ENCODE data around the gene DDIT4.
"Not testable (repeated sequence)": the region's sequence is repeated elsewhere in the genome, so short reads cannot be mapped to it uniquely, and the experiment has no call there.

Gene DDIT4

GRCh38 chr10:72268475-72269200 lies 5.1 kb upstream of the DDIT4 start:
- DNase-seq = not testable (repeated sequence)

- no peak for DNase-seq
Observed at GRCh38 chr10:72270607-72271281, 3.0 kb upstream of the DDIT4 start.

GRCh38 chr10:72272689-72273409 lies 875 bp upstream of the DDIT4 start:
- peak; percentile 90 for DNase-seq

GRCh38 chr10:72274213-72274729 lies 547 bp downstream of the DDIT4 start:
- DNase-seq = no peak

GRCh38 chr10:72274730-72275350 lies 1.1 kb downstream of the DDIT4 start:
- peak; percentile 83 for DNase-seq

GRCh38 chr10:72275351-72276012 lies 1.8 kb downstream of the DDIT4 start:
- no peak for DNase-seq

GRCh38 chr10:72276013-72276387 lies 2.3 kb downstream of the DDIT4 start:
- DNase-seq = no peak

- no peak for DNase-seq
Observed at GRCh38 chr10:72276421-72277339, 3.0 kb downstream of the DDIT4 start.

- no peak for DNase-seq
Observed at GRCh38 chr10:72277340-72277995, 3.7 kb downstream of the DDIT4 start.

- no peak for DNase-seq
Observed at GRCh38 chr10:72277996-72278667, 4.4 kb downstream of the DDIT4 start.

- no peak for DNase-seq
Observed at GRCh38 chr10:72278668-72279393, 5.1 kb downstream of the DDIT4 start.

GRCh38 chr10:72279587-72279986 lies 5.9 kb downstream of the DDIT4 start:
- DNase-seq = not testable (repeated sequence)

- DNase-seq = no peak
Observed at GRCh38 chr10:72283131-72283530, 9.4 kb downstream of the DDIT4 start.

GRCh38 chr10:72285972-72286521 lies 12.3 kb downstream of the DDIT4 start:
- DNase-seq = no peak

GRCh38 chr10:72291019-72291532 lies 17.4 kb downstream of the DDIT4 start:
- DNase-seq = no peak

- no peak for DNase-seq
Observed at GRCh38 chr10:72292223-72292691, 18.5 kb downstream of the DDIT4 start.

GRCh38 chr10:72295330-72295910 lies 21.7 kb downstream of the DDIT4 start:
- DNase-seq = no peak

GRCh38 chr10:72296829-72297280 lies 23.1 kb downstream of the DDIT4 start:
- not testable (repeated sequence) for DNase-seq

Data from right forelimb (tissue), 1 donor.